Testis (tissue), 3 donors: Measurements from ENCODE around the gene ELF3. TPM values are rescaled to one million over a fixed set of nuclear protein-coding genes. Genes with fewer than 3 reads are reported as not detected.

Experiments used
- DNase-seq: peaks from one replicate; pipeline ENCODE4 v3.0.0-alpha.2; 2019
- H3K27ac ChIP-seq, 2 donors: fragments of 200-600 bp; sonication (generic); one replicate each; pipeline ENCODE4 v1.5.1; 2019
- H3K27me3 ChIP-seq: fragments of 200-600 bp; sonication (generic); one replicate; pipeline ENCODE4 v1.5.1; 2019
- H3K36me3 ChIP-seq: fragments of 200-600 bp; sonication (generic); one replicate; pipeline ENCODE4 v1.5.1; 2017; ENCODE audit warnings: low read depth; ENCODE audit errors: missing control alignments
- H3K4me1 ChIP-seq: fragments of 200-600 bp; sonication (generic); one replicate; pipeline ENCODE4 v1.5.1; 2019
- H3K4me3 ChIP-seq, 2 donors: fragments of 200-600 bp; sonication (generic); one replicate each; pipeline ENCODE4 v1.5.1; 2017 to 2019
- H3K9me3 ChIP-seq: fragments of 200-600 bp; sonication (generic); one replicate; pipeline ENCODE4 v1.5.1; 2017
- POLR2A ChIP-seq: fragments of 450-650 bp; IDR thresholded peaks from one replicate; pipeline ENCODE4 v1.6.1; 2017; ENCODE audit warnings: antibody characterized with exemption, mild to moderate bottlenecking, moderate library complexity
- WGBS, 2 donors: methylation state at CpG; one replicate each; pipeline ENCODE4 v1.1.5; 2018; 5-methylcytosine and 5-hydroxymethylcytosine counted together
- intact Hi-C: fragments of 100-400 bp; cut with DNase I; formaldehyde crosslinking; loops from one replicate; pipeline ENCODE4 v1.15.1; 2023; ENCODE audit warnings: low total_unique reads
- polyA plus RNA-seq: library from polyadenylated mRNA; stranded (reverse); fragments of 350-450 nt; fragmentation: Illumina TruSeq; extraction: RNeasy Lipid Tissue Mini Kit (QIAGEN cat#74804); gene quantifications from one replicate; pipeline ENCODE4 v1.2.3, GENCODE V29; 2014; ENCODE audit warnings: low read depth, low replicate concordance; ENCODE audit not compliant: insufficient read depth
- total RNA-seq, 2 donors: library from RNA; depleted of rRNA; stranded (reverse); fragments of >200 nt; gene quantifications; one replicate each; pipeline ENCODE4 v1.2.3, GENCODE V29; 2016
- TF ChIP-seq, protein P1 (sequence below), 3 experiments: fragments of 450-650 bp in 2 of 3; fragments of 200-600 bp in 1 of 3; sonication (generic) in 1 of 3; IDR thresholded peaks; one replicate each; pipeline ENCODE4 v1.5.1; 2016 to 2019; ENCODE audit warnings: antibody characterized with exemption in 3 of 3, mild to moderate bottlenecking in 2 of 3, moderate library complexity in 1 of 3

The ELF3 gene
- total and polyA plus RNA-seq, 3 donors from 2014 or later: 0.43 to 3.3 (median 0.79) TPM

- Histone ChIP-seq H3K36me3 (no peaks in the 10 kb centered on the region), H3K4me1 (no peaks in the 10 kb centered on the region), H3K27me3 (no peaks in the 10 kb centered on the region), H3K9me3 (no peaks in the 10 kb centered on the region), H3K27ac (no peak overlapping the region), H3K4me3 (no peak overlapping the region)
- no peak for TF ChIP-seq POLR2A
- TF ChIP-seq, protein P1, sequence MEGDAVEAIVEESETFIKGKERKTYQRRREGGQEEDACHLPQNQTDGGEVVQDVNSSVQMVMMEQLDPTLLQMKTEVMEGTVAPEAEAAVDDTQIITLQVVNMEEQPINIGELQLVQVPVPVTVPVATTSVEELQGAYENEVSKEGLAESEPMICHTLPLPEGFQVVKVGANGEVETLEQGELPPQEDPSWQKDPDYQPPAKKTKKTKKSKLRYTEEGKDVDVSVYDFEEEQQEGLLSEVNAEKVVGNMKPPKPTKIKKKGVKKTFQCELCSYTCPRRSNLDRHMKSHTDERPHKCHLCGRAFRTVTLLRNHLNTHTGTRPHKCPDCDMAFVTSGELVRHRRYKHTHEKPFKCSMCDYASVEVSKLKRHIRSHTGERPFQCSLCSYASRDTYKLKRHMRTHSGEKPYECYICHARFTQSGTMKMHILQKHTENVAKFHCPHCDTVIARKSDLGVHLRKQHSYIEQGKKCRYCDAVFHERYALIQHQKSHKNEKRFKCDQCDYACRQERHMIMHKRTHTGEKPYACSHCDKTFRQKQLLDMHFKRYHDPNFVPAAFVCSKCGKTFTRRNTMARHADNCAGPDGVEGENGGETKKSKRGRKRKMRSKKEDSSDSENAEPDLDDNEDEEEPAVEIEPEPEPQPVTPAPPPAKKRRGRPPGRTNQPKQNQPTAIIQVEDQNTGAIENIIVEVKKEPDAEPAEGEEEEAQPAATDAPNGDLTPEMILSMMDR (IDR thresholded peaks at IDR 0.05): no peak
- no peak for DNase-seq
- intact Hi-C loops: no loop called here
- WGBS, 2 donors: 96% methylated on average over 2 of the region's 2 CpGs
Observed at GRCh38 chr1:202038688-202039346, 28.4 kb downstream of the ELF3 start.

DNA sequence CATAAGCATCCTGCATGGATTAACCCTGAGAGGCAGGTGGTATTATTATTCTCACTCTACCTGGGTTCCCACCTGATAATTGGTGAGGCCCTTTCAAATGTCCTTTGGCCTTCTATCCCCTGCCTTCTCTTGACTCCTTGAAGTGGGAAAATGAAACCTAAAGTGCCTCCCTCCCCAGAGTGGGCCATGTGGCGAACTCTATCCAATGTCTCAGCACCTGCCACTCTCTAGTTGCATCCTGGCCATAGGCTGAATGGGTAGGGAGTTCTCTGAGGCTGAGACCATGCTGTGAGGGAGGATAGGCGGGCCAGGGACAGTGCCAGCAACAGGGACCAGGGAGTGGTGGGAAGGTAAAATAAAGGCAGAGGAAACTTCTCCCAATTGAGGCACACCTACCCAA is 35.3 kb downstream of the ELF3 start:
- no peak overlapping the region for H3K27ac ChIP-seq
- H3K4me3 ChIP-seq: no peak overlapping the region
- no peaks in the 10 kb centered on the region for H3K4me1 ChIP-seq
- TF ChIP-seq, protein P1 (IDR thresholded peaks at IDR 0.05): no peak
- no peak for TF ChIP-seq POLR2A
- DNase-seq: no peak
- H3K9me3 ChIP-seq: no peaks in the 10 kb centered on the region
- H3K36me3 ChIP-seq: no peaks in the 10 kb centered on the region
- 96 to 100% methylated on average over 2 of the region's 2 CpGs for WGBS, 2 donors
- H3K27me3 ChIP-seq: no peaks in the 10 kb centered on the region
- intact Hi-C loops: no loop called here

DNA sequence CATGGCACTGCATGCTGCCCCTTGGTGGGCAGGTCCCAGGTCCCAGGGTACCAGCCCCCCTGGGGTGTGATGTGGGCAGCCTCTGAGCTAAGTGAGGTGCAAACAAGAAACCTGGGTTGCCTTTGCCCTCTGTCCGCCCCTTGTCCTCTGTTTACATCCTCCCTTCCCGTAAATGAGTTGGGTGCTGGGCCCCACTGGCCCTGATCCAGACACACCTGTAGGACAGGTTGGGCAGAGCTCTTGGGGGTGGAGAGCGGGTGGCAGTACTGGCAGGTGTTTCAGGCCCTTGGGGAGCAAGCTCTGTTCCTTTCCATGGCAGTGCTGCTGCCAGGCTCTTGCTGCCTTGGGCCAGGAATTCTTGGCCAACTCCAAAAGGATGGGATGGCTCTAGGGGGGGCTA is 35.8 kb downstream of the ELF3 start:
- intact Hi-C loops: no loop called here
- H3K27ac ChIP-seq: no peak overlapping the region
- no peaks in the 10 kb centered on the region for H3K36me3 ChIP-seq
- TF ChIP-seq, protein P1 (IDR thresholded peaks at IDR 0.05): no peak
- no peak for TF ChIP-seq POLR2A
- WGBS, 2 donors: 100% methylated on average over 3 of the region's 3 CpGs; no CpG with 5 or more reads in 1 of the 2 donors
- no peaks in the 10 kb centered on the region for H3K4me1 ChIP-seq
- no peak for DNase-seq
- no peaks in the 10 kb centered on the region for H3K9me3 ChIP-seq
- H3K4me3 ChIP-seq: no peak overlapping the region
- no peaks in the 10 kb centered on the region for H3K27me3 ChIP-seq

DNA sequence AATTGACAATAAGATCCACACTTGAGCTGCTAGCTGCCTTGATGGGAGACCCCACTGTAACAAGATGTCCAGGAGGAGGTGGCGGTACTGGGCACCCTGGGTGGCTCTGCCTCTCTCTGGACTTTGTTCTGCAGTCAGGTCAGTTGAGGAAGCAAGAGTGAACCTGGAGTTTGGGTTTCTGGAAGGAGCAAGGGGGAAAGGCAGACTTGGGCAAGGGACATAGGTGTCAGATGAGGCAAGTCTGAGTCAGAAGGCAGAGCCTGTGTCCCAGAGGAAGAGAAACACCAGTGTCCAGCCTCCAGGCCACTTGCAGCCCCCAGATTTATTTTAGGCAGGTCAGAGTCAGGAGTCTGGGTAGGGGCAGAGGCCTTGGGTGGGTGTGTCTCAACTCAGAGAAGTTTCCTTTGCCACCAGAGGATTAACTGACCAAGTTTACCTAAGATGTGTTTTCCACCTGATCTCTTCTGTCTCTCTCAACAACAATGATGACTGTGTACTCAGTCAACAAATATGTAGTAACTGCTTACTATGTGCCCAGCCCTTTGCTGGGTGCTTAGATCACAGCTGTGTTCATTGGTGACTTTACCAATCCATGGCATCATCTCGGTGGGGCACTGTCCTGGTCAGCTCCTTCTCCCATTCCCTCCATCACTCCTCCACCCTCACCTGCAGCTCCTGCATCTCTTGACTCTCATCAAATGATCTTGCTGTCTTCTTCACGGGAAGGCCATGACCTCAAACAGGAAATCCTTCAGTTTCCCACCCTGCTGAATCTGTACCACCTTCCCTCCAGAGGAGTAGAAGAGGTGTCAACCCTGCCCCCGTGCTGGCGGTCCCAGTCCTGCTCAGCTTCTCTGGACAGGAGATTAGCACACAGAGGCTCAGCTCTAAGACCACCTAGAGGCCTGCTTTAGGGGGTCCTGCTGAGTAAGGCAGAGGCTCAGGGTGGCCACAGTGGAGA is 36.6 kb downstream of the ELF3 start:
- Histone ChIP-seq H3K9me3 (no peaks in the 10 kb centered on the region), H3K4me3 (no peak overlapping the region), H3K27me3 (no peaks in the 10 kb centered on the region), H3K36me3 (no peaks in the 10 kb centered on the region), H3K27ac (no peak overlapping the region), H3K4me1 (no peaks in the 10 kb centered on the region)
- WGBS, 2 donors: 77 to 90% methylated on average over 5 of the region's 5 CpGs
- no peak for TF ChIP-seq POLR2A
- TF ChIP-seq, protein P1 (IDR thresholded peaks at IDR 0.05): no peak
- intact Hi-C loops: no loop called here
- no peak for DNase-seq
